ENCODE measurements around the gene NCAN.
"Not testable (repeated sequence)": the region's sequence is repeated elsewhere in the genome, so short reads cannot be mapped to it uniquely, and the experiment has no call there.

NCAN gene

DNA sequence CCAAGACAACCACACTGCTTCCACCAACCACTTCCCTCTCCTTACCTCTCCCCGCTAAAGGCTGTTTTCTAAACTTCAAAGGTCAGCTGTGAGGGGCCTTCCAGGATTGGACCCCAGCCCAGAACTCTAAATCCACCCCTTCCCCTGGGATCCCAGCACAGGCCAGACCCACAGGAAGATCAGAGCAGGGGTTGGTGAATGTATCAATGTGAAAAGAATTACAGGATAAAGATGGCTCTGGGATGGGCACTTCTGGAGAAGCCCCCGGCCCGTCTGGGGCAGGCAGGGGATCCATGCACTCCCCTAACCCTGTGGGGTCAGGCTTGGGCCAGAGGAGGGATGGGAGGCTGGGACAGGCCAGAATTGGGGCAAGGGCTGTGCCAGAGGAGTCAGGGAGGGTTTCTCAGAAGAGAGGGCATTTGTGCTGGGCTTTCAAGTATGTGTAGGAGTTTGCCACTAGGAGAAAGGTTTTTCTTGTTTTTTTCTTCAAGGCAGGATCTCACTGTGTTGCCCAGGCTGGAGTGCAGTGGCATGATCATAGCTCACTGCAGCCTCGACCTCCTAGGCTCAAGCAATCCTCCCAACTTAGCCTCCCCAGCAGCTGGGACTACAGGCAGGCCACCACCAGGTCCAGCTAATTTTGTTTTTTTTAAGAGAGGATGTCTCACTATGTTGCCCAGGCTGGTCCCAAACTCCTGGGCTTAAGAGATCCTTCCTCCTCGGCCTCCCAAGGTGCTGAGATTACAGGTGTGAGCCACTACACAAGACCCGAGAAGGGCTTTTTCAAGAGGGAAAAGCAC, 40.7 kb upstream of the NCAN start:
- DNase-seq (ENCODE audit: low read depth) = no peak
- TF ChIP-seq, protein P1, sequence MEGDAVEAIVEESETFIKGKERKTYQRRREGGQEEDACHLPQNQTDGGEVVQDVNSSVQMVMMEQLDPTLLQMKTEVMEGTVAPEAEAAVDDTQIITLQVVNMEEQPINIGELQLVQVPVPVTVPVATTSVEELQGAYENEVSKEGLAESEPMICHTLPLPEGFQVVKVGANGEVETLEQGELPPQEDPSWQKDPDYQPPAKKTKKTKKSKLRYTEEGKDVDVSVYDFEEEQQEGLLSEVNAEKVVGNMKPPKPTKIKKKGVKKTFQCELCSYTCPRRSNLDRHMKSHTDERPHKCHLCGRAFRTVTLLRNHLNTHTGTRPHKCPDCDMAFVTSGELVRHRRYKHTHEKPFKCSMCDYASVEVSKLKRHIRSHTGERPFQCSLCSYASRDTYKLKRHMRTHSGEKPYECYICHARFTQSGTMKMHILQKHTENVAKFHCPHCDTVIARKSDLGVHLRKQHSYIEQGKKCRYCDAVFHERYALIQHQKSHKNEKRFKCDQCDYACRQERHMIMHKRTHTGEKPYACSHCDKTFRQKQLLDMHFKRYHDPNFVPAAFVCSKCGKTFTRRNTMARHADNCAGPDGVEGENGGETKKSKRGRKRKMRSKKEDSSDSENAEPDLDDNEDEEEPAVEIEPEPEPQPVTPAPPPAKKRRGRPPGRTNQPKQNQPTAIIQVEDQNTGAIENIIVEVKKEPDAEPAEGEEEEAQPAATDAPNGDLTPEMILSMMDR (conservative IDR thresholded peaks at IDR 0.05; ENCODE audit: low read length) = no peak
- H3K4me3 ChIP-seq (ENCODE audit: low read length) = no peak overlapping the region

DNA sequence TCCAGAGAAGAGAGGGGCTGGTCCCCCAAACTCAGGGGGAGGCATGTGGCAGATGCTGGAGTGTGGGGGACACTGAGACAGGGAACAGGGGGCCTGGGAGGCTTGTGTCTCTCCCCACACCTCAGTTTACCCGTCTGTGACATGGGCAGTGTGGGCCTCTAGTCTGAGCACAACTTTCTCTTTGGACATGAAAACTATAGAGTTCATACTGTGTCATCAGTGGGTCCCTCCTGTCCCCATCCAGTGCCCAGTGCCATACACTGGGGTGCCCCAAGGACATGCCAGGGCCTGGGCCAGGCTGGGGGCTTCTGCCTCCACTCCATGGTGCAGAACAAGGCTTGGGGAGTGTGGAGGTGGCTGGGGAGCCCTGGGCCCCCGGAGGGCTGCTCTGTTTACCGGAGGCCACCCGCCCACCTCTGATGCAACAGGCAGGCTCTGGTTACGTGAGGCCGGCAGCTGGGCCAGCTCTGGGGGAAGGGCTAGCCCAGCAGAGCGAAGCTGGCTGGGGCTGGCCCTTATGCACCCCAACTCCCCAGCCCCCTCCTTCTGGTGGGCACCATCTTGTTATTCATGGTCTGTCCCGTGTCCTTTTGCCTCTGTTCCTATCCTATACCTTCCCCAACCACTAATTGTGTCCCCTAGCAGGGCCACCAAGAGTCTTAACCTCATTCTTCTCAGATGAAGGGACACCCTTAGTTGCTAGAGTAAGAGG, 39.8 kb upstream of the NCAN start:
- DNase-seq (ENCODE audit: low read depth) = peak; percentile 56
- TF ChIP-seq, protein P1 (conservative IDR thresholded peaks at IDR 0.05; ENCODE audit: low read length) = no peak
- no peak overlapping the region for H3K4me3 ChIP-seq (ENCODE audit: low read length)

DNA sequence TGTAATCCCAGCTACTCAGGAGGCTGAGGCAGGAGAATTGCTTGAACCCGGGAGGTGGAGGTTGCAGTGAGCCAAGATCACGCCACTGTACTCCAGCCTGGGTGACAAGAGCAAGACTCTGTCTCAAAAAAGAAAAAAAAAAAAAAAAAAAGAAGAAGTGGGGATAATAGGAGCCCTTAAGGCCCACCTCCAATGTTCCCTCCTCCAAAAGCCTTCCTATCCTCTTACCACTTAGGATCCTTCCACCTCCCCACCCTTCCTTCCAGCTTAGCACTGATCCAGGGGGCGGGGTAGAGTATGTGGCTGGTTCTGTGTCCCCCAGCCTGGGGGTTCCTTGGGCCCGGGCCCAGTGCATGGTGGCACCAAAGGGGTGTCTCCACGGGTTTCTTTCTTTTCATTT, 38.5 kb upstream of the NCAN start:
- H3K4me3 ChIP-seq (ENCODE audit: low read length); DNase-seq (ENCODE audit: low read depth): not testable (repeated sequence)

DNA sequence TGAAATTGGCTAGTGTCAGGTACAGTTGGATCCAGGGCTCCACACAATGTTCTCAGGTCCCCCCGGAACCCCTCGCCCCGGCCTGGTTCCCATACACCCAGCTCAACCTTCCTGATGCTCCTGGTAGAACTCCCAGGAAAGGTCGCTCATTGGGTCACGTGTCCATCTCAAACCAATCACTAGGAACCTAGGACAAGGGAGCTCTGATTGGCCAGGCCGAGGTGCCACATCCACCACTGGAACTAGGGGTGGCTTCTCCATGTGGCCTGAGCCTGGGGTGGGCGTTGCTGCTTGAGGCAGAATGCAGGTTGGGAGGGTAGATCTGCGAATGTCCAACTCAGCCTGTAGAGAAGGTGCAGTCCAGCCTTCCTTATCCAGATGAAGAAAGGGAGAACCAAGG, 34.8 kb upstream of the NCAN start:
- TF ChIP-seq, protein P1 (conservative IDR thresholded peaks at IDR 0.05; ENCODE audit: low read length) = no peak
- no peak overlapping the region for H3K4me3 ChIP-seq (ENCODE audit: low read length)
- no peak for DNase-seq (ENCODE audit: low read depth)

DNA sequence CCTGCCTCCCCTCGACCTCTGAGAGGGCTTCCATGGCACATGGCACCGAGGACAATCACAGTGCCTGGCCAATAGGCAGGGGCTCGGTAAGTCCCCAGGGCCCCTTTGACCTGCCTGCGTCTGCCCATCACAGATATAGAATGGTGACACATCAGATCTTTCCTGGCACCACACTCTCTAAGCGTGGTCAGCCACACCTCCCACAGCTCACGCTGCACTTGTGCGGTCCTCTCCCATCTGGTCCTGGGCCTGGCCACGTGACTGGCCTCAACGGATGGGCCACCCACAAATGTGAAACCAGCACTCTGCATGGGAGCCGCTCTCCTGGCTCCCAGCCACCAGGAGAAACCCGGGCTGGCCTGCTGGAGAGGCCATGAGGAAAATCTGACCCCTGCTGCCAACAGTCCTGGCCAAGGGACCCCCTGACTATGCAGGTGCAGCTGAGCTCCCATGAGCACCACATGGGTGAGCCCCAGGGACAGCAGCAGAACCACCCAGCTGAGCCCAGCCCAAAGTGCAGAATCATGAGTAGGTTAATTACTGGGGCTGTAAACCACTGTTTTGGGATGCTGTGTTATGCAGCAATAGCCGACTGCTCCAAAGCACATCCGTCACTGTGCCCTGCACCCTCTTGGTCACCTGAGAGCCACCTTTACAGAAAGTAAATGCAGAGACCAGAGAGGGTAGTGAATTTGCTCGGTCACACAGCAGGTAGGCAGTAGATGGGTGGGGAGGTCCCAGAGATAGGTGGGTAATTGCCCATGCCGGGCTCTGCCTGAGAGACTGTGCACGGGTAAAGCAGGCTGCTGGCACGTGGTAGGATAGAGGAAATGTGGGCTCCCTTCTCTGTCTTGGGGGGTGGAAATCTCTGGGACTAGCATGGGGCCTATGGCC, 32.0 kb upstream of the NCAN start:
- H3K4me3 ChIP-seq (ENCODE audit: low read length) = no peak overlapping the region
- no peak for DNase-seq (ENCODE audit: low read depth)
- TF ChIP-seq, protein P1 (conservative IDR thresholded peaks at IDR 0.05; ENCODE audit: low read length) = no peak

DNA sequence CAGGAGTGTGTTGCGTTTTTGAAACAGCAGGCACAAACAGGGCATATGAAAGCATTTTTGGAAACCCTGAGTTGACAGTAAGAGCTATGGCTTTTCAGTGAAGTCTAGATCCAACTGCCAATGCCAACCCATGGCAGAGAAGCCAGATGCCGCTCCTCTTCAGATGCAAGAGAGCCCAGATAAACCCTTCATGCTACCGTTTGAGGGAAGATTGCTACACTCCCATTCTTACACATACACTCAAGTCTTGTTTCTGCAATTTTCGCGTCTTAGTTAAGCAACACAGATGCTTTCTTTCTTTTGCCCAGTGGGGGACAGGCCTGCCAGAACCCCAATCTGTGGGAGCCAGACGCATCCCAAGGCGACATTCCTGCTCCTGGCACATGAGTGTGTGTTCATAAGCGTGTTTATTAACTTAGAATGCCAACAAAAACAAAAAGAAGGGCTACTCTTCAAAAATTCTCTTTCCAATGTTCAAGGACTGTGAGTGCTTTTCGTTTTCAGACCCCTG, 30.2 kb upstream of the NCAN start:
- no peak overlapping the region for H3K4me3 ChIP-seq (ENCODE audit: low read length)
- DNase-seq (ENCODE audit: low read depth) = no peak
- TF ChIP-seq, protein P1 (conservative IDR thresholded peaks at IDR 0.05; ENCODE audit: low read length) = no peak
